GM18526 (cell line): ENCODE data around the gene TTC21B.

Experiments
- POLR2A ChIP-seq: IDR thresholded peaks from 3 replicates; pipeline ENCODE4 v1.6.1; 2011; ENCODE audit not compliant: insufficient read length; ENCODE audit errors: extremely low read depth

Gene TTC21B

DNA sequence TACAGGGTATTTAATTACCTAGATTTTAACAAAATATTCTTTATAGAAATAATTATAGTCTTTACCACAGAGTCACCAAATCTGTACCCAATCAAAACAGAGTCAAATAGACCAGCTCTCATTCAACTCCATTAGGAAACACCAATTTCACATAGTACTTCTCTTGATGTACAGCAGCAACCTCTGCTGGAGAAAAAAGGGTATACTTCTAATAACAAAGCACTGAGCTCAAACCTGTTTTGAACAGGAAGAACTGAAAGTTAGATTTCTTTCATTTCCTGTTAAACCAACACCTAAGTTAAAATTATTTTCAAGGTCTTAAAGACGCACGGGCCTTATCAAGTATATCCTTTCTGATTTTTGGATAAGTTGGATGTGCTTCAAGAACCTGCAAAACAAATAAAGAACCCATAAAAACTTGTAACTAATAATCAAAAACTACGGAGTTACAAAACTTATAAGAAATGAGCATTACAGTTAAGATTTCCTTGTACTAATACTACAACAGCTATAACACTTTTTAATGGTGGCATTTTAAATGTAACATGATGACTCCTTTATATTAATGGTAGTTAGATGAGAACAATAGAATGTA lies 79.0 kb downstream of the TTC21B start:
- no peak for TF ChIP-seq POLR2A

DNA sequence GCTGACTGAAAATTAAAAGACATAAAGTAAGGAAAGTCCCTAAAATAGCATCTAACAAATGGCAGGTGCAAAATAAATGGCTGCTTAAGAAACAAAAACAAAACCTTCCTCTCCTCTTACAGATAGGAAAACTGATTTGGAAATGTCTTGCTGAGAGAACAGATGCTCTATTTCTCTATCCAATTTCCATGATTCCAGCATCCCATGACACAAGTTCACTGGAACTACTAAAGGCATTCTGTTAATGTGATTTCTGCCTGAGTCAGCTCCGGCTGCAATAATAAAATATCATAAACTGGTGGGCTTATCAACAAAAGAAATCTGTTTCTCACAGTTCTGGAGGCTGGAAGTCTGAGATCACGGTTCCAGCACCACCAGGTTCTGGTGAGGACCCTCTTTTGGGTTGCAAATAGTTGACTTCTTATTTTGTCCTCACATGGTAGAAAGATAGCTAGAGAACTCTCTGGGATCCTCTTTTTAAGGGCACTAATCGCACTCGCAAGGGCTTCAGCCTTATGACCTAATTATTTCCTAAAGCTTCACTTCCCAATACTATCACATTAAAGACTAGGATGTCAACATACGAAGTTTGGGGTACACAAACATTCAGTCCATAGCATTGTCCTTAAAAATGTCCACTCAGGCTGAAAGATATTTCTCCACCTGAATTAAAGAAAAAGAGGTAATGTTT lies 81.3 kb downstream of the TTC21B start:
- no peak for TF ChIP-seq POLR2A

- TF ChIP-seq POLR2A: no peak
Observed at GRCh38 chr2:165871025-165871424, 82.6 kb downstream of the TTC21B start.

GRCh38 chr2:165870346-165870745 lies 83.2 kb downstream of the TTC21B start:
- no peak for TF ChIP-seq POLR2A

GRCh38 chr2:165868211-165868610 lies 85.4 kb downstream of the TTC21B start:
- TF ChIP-seq POLR2A: no peak

- no peak for TF ChIP-seq POLR2A
Observed at GRCh38 chr2:165864296-165864695, 89.3 kb downstream of the TTC21B start.

GRCh38 chr2:165863810-165864261 lies 89.7 kb downstream of the TTC21B start:
- TF ChIP-seq POLR2A: no peak

GRCh38 chr2:165857876-165858275 lies 95.7 kb downstream of the TTC21B start:
- no peak for TF ChIP-seq POLR2A

DNA sequence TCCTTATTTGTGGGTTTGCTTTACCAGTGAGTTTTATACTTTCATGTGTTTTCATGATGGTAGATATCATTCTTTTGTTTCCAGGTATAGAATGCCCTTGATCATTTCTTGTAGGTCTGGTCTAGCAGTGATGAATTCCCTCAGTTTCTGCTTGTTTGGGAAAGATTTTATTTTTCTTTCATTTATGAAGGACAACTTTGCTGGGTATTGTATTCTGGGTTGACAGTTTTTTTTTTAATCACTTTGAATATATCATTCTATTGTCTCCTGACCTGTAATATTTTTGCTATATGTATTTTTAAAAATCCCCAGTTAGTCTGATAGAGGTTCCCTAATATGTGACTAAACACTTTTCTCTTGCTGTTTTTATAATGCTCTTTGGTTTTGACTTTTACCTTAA lies 101.2 kb downstream of the TTC21B start:
- TF ChIP-seq POLR2A: no peak

DNA sequence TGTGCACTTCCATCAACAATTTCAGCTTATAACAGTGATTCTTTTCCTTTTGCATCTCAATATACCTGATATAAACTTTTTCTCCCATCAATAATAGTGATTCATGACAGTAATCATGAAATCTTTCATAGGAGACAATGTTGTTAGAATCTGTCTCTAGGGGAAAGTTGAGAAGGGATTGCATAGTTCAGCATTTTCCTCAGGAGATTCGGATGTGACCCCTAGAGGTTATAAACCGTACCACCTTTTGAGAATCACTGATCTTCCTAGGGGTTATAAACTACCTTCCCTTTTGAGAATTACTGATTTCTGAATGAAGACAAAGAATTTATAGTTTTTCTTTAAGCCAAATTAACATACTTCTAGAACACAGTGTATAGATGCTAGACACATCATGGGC lies 106.6 kb downstream of the TTC21B start:
- no peak for TF ChIP-seq POLR2A

DNA sequence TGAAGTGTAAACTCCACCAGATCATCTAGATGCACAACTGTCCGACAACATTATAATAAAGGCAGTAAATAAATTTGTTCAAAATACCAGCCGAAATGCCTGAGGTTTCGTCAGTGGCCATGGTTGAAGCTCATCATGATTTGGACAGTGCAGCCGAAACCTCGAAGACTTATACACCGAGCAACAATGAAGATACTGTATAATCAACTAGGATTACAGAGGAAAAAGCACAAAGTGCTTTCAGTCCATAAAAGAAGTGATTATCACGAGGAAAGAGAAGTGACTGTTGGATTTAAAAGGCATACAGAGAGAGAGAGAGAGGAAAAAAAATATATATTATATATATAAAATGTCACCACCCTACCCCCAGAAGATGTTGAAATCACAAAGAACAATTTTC lies 107.5 kb downstream of the TTC21B start:
- no peak for TF ChIP-seq POLR2A

DNA sequence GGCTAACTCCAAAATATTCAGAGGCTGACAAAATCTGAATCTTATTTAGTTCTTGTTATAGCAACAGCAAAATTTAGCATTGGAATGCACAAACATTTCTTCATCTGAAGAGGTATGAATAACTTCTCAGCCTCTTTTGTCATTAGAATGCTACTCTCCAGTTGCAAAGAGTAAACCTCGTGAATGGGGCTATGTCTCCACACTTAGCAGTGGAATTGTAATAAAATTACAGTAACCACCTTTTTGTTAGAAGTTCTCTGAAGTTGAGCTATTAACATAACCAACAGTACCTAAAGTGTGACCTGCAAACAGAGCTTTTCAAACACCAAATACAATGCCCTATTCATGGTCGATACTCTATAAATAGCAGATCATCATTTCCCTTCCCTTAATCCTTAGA lies 109.4 kb downstream of the TTC21B start:
- no peak for TF ChIP-seq POLR2A

GRCh38 chr2:165843351-165843750 lies 110.2 kb downstream of the TTC21B start:
- TF ChIP-seq POLR2A: no peak

DNA sequence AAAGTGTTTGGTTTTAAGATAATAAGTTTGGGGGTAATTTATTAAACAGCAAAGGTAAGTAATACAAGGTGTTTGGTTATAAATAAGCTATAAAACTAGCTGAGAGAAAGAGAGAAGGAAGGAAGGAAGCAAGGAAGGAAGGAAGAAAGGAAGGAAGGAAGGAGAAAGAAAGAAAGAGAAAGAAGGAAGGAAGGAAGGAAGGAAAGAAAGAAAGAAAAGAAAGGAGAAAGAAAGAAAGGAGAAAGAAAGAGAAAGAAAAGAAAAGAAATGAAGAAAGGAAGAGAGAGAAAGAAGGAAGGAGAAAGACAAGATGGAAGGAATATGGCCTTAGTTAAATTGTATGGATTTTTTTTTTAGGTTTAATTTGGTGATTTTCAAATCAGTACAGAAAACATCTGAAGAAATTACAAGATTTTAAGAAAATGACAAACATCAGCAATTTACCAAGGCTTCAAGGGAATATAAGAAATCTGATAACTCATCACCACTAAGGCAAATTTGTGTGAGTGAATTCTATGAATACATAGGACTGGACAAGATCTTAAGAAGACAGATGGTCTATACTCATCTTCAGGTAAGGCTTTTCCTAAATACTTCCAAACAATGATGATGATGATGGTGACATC lies 113.1 kb downstream of the TTC21B start:
- TF ChIP-seq POLR2A: no peak

- TF ChIP-seq POLR2A: no peak
Observed at GRCh38 chr2:165839610-165840009, 114.0 kb downstream of the TTC21B start.

GRCh38 chr2:165837122-165837521 lies 116.5 kb downstream of the TTC21B start:
- no peak for TF ChIP-seq POLR2A
